Activated CD8-positive, alpha-beta T cell treated with anti-CD3 and anti-CD28 coated beads for 36 hours (primary cell): Measurements from ENCODE around the gene PCCA. TPM values are rescaled to one million over a fixed set of nuclear protein-coding genes. Genes with fewer than 3 reads are reported as not detected.

Experiments
- ATAC-seq: fragments of 200-7000 bp; cut with Tn5 transposase; one replicate; pipeline ENCODE4 v1.10.0; 2021; ENCODE audit warnings: mild to moderate bottlenecking, moderate library complexity
- CTCF ChIA-PET: fragments of 350-600 bp; sonication (Branson Sonifier 250); formaldehyde crosslinking; loops from one replicate; lab custom pipeline; 2021; ENCODE audit warnings: antibody characterized with exemption; lab: Charles Lee
- POLR2A ChIA-PET: fragments of 350-600 bp; sonication (Branson Sonifier 250); formaldehyde crosslinking; loops from one replicate; lab custom pipeline; 2021; ENCODE audit warnings: antibody characterized with exemption; lab: Charles Lee
- DNase-seq: peaks from one replicate; pipeline ENCODE4 v3.0.0-alpha.2; 2020
- H3K27ac Mint-ChIP-seq: one replicate; pipeline ENCODE4 v1.8.0; 2021; ENCODE audit warnings: mild to moderate bottlenecking, mixed read lengths
- H3K27me3 Mint-ChIP-seq: one replicate; pipeline ENCODE4 v1.8.0; 2021; ENCODE audit warnings: mixed read lengths
- H3K36me3 Mint-ChIP-seq: one replicate; pipeline ENCODE4 v1.8.0; 2021; ENCODE audit warnings: low read depth, mixed read lengths
- H3K4me1 Mint-ChIP-seq: one replicate; pipeline ENCODE4 v1.8.0; 2021; ENCODE audit warnings: low read depth, mixed read lengths
- H3K4me3 Mint-ChIP-seq: one replicate; pipeline ENCODE4 v1.8.0; 2021; ENCODE audit warnings: mild to moderate bottlenecking, moderate library complexity, mixed read lengths
- H3K9me3 Mint-ChIP-seq: one replicate; pipeline ENCODE4 v1.8.0; 2021; ENCODE audit warnings: mixed read lengths
- intact Hi-C: fragments of 100-400 bp; cut with micrococcal nuclease; formaldehyde crosslinking; loops from one replicate; pipeline ENCODE4 v1.10.0; 2022
- total RNA-seq, 2 experiments: library from RNA; stranded (reverse); gene quantifications; one replicate each; pipeline ENCODE4 v1.2.3, GENCODE V29; 2021
- TF ChIP-seq, protein P1 (sequence below): fragments of 200-600 bp; IDR thresholded peaks from one replicate; pipeline ENCODE4 v1.8.0; 2022; ENCODE audit warnings: antibody characterized with exemption, mild to moderate bottlenecking

The PCCA gene
- total RNA-seq, 2 experiments from 2014 or later = 8.4 to 9.2 TPM

DNA sequence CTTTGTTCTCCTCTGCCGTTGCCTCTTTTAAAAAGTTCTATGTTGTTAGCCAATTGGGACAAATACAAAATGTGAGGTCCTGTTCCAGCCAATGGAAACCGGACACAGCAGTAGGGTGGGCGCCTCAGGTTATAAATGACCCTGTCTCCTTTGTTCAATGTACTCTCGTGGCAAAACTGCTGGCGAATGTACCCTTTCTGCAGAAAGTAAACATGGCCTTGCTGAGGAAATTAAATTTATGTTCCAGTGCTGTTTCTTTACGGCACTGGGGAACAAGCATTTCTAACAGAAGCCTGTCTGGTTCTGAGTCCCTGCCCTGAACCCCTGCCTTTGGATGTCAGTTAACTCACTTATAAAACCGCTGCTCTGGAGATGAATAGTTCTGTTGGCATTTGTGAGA is 140.7 kb downstream of the PCCA start:
- intact Hi-C loops = loop anchor here (10.0 kb wide), 3 partner anchors 165 to 285 kb away; no protein-coding TSS in a partner anchor
- no peak for ATAC-seq
- Mint-ChIP-seq H3K9me3 (no peaks in the 10 kb centered on the region), H3K4me1 (no peaks in the 10 kb centered on the region), H3K27me3 (no peaks in the 10 kb centered on the region), H3K36me3 (no peaks in the 10 kb centered on the region), H3K27ac (no peak overlapping the region), H3K4me3 (no peak overlapping the region)
- POLR2A ChIA-PET = no interaction called here
- TF ChIP-seq, protein P1, sequence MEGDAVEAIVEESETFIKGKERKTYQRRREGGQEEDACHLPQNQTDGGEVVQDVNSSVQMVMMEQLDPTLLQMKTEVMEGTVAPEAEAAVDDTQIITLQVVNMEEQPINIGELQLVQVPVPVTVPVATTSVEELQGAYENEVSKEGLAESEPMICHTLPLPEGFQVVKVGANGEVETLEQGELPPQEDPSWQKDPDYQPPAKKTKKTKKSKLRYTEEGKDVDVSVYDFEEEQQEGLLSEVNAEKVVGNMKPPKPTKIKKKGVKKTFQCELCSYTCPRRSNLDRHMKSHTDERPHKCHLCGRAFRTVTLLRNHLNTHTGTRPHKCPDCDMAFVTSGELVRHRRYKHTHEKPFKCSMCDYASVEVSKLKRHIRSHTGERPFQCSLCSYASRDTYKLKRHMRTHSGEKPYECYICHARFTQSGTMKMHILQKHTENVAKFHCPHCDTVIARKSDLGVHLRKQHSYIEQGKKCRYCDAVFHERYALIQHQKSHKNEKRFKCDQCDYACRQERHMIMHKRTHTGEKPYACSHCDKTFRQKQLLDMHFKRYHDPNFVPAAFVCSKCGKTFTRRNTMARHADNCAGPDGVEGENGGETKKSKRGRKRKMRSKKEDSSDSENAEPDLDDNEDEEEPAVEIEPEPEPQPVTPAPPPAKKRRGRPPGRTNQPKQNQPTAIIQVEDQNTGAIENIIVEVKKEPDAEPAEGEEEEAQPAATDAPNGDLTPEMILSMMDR = no peak
- no peak for DNase-seq
- CTCF ChIA-PET = no interaction called here

DNA sequence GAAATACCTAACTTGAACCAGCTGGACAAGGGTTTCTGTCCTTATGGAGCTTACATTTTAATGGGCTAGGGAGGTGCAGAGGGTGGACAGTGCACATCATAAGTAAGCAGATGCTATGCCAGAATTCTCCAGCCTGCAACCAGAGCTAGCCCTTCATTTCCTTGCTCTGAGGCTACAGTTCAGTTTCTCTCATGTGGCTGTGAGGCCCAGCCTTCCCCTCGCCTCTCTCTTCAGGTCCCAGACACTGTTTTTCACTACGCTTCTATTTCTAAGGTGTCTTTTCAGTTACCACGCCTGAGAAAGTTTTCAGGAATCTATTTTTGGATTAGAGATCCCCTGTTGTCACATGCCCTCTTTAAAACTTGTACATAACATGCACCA is 141.9 kb downstream of the PCCA start:
- no peaks in the 10 kb centered on the region for H3K36me3 Mint-ChIP-seq
- no peaks in the 10 kb centered on the region for H3K9me3 Mint-ChIP-seq
- no peaks in the 10 kb centered on the region for H3K27me3 Mint-ChIP-seq
- ChIA-PET POLR2A (no interaction called here), CTCF (interaction anchor here (1.4 to 2.0 kb wide), 3 partner anchors 284 to 575 kb away, joined by 4 to 9 read pairs (median 4); no protein-coding TSS in a partner anchor)
- intact Hi-C loops = loop anchor here (10.0 kb wide), 3 partner anchors 166 to 284 kb away; no protein-coding TSS in a partner anchor
- ATAC-seq (no peak), DNase-seq (no peak)
- TF ChIP-seq, protein P1 = no peak
- H3K4me3 Mint-ChIP-seq = no peak overlapping the region
- peaks cover 4% of the 10 kb centered on the region for H3K4me1 Mint-ChIP-seq
- H3K27ac Mint-ChIP-seq = no peak overlapping the region

DNA sequence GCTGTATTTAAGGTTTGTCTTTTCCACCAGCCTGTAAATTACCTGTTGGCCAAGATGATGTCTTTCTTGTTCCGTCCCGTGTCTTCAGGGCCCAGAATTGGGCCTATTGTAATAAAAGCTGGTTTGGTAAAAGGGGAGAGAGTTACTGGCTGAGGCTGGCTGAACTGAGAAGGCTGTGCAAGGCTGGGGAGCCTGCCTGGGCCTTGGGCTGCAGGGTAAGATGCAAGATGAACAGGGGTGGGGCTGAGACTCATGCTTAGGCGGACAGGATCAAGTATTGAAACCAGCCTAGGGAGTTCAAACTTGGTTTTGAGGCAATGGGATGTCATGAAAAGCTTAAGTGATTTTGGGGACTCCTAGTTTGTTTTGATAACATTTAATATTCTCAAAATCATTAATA is 142.3 kb downstream of the PCCA start:
- CTCF ChIA-PET = interaction anchor here (1.4 to 2.0 kb wide), 3 partner anchors 284 to 575 kb away, joined by 4 to 9 read pairs (median 4); no protein-coding TSS in a partner anchor
- intact Hi-C loops = loop anchor here (10.0 kb wide), 3 partner anchors 166 to 284 kb away; no protein-coding TSS in a partner anchor
- ATAC-seq (no peak), DNase-seq (no peak)
- TF ChIP-seq, protein P1 = no peak
- H3K4me1 Mint-ChIP-seq = peaks cover 4% of the 10 kb centered on the region
- H3K9me3 Mint-ChIP-seq = no peaks in the 10 kb centered on the region
- POLR2A ChIA-PET = no interaction called here
- no peaks in the 10 kb centered on the region for H3K27me3 Mint-ChIP-seq
- no peak overlapping the region for H3K4me3 Mint-ChIP-seq
- no peaks in the 10 kb centered on the region for H3K36me3 Mint-ChIP-seq
- H3K27ac Mint-ChIP-seq = no peak overlapping the region

DNA sequence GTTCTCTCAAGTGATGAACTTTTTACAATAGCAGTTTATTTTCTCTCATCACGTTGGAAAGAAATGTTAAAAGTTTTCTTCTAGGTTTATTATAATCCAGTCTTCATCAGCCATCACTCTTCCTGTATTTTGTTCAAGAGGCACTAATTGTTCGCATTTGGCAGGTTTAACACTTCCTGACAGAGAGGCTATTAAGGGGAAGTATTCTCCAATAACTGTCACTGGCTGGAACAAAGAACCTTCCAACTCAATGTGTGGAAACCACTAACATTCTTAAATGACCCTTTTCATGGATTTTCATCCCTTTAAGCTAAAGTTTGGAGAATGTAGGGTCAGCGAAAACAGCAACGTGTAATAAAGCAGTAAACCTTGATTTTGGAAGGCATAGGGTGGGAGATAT is 145.1 kb downstream of the PCCA start:
- ATAC-seq (no peak), DNase-seq (no peak)
- TF ChIP-seq, protein P1 = no peak
- POLR2A ChIA-PET = interaction anchor here (0.7 kb wide), 2 partner anchors 109 to 189 kb away, joined by 3 read pairs; no protein-coding TSS in a partner anchor
- H3K27ac Mint-ChIP-seq = no peak overlapping the region
- H3K36me3 Mint-ChIP-seq = no peaks in the 10 kb centered on the region
- no peaks in the 10 kb centered on the region for H3K27me3 Mint-ChIP-seq
- no peak overlapping the region for H3K4me3 Mint-ChIP-seq
- no peaks in the 10 kb centered on the region for H3K9me3 Mint-ChIP-seq
- CTCF ChIA-PET = interaction anchor here (0.6 to 3.5 kb wide), 7 partner anchors 190 to 578 kb away, joined by 5 to 18 read pairs (median 10); no protein-coding TSS in a partner anchor
- H3K4me1 Mint-ChIP-seq = peaks cover 4% of the 10 kb centered on the region
- intact Hi-C loops = loop anchor here (2.0 to 10.0 kb wide), 5 partner anchors 169 to 575 kb away; no protein-coding TSS in a partner anchor

DNA sequence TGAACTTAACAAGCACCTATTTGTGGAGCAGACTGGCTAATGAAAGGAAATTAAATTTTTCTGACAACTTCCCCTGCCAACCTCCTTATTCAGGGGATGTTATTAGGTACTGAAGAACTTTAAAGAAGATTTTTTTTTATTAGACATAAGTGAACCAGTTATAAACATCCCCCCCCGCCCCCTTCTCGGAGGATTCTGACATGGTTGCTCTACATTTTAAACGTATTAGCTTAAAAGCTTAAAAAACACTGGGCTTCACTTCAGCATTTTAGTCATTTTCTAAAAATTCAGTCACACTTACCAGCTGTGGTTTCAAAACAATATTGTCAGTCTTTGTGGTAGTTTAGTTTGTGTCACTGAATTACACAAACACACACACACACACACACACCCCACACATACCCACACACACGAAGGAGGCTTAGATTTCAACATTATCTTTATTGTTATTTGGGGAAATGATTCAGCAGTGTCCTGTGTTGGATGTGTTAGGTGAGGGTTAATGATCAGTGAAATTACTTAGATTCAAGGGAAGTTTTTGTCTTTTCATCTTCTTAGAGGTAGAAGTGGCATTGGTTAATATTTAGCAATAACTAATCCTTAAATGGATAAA is 145.7 kb downstream of the PCCA start:
- Mint-ChIP-seq H3K36me3 (no peaks in the 10 kb centered on the region), H3K27ac (no peak overlapping the region), H3K27me3 (no peaks in the 10 kb centered on the region), H3K4me1 (peaks cover 4% of the 10 kb centered on the region), H3K4me3 (no peak overlapping the region), H3K9me3 (no peaks in the 10 kb centered on the region)
- DNase-seq = no peak
- ATAC-seq = no peak
- ChIA-PET CTCF (interaction anchor here (0.6 to 3.5 kb wide), 20 partner anchors 9 to 579 kb away, joined by 3 to 18 read pairs (median 6); partner anchors contain the start of gene PCCA), POLR2A (interaction anchor here (0.7 kb wide), 1 partner anchor 188 kb away, joined by 3 read pairs; no protein-coding TSS in a partner anchor)
- TF ChIP-seq, protein P1 = no peak
- intact Hi-C loops = loop anchor here (2.0 to 10.0 kb wide), 6 partner anchors 170 to 576 kb away; no protein-coding TSS in a partner anchor
